HCT116 (cell line): ENCODE results near the gene TMEM178B. TPM values are rescaled to one million over a fixed set of nuclear protein-coding genes. Genes with fewer than 3 reads are reported as not detected.

Experiments used
- ATAC-seq: fragments of 200-7000 bp; cut with Tn5 transposase; 2 replicates; pipeline ENCODE4 v1.9.1; 2020; ENCODE audit warnings: mild to moderate bottlenecking, moderate library complexity
- BruUV-seq: library from RNA; stranded (reverse); fragments of 400-500 nt; replicated peaks from 2 replicates; lab custom pipeline; 2021; lab: Mats Ljungman, UMichigan
- CTCF ChIA-PET: fragments of 300-600 bp; sonication (Branson Sonifier 250); formaldehyde crosslinking; loops from one replicate; lab custom pipeline; 2021; ENCODE audit warnings: antibody characterized with exemption; lab: Charles Lee
- POLR2A ChIA-PET: fragments of 300-600, 350-600 bp; sonication (Branson Sonifier 250); formaldehyde crosslinking; loops from one replicate; lab custom pipeline; 2021; ENCODE audit warnings: antibody characterized with exemption; lab: Charles Lee
- RAD21 ChIA-PET, 2 experiments: fragments of 300-600 bp; sonication (Branson Sonifier 250); formaldehyde crosslinking; loops; one replicate each; lab custom pipeline; 2023; ENCODE audit warnings: low total read pairs in 2 of 2; ENCODE audit not compliant: uncharacterized antibody in 2 of 2, unreplicated experiment in 2 of 2, low non-redundant PET in 1 of 2; lab: Charles Lee
- DNase-seq: peaks from one replicate; pipeline ENCODE4 v3.0.0-alpha.2; 2010; ENCODE audit warnings: low read depth, low spot score
- H2AFZ ChIP-seq: fragments of 200-600 bp; shearing (Covaris generic), sonication (generic); 2 replicates; pipeline ENCODE4 v1.6.1; 2017; ENCODE audit warnings: low read depth, mixed run types, mixed read lengths, antibody characterized with exemption, low read length; ENCODE audit not compliant: poor library complexity, severe bottlenecking
- H3K27ac ChIP-seq: 2 replicates; pipeline ENCODE4 v1.5.1; 2012; ENCODE audit warnings: low read depth, low read length
- H3K27me3 ChIP-seq: fragments of 200-600 bp; sonication (generic); 2 replicates; pipeline ENCODE4 v1.6.1; 2016; ENCODE audit warnings: mixed run types, low read length, mixed read lengths; ENCODE audit not compliant: insufficient read depth
- H3K36me3 ChIP-seq, 2 experiments: fragments of 200-500 bp in 1 of 2; fragments of 200-600 bp in 1 of 2; sonication (Bioruptor generic) in 1 of 2; sonication (generic) in 1 of 2; 2 replicates each; pipeline versions ENCODE4 v1.5.1 to v1.6.1; 2014 to 2016; ENCODE audit warnings: low read length in 2 of 2, inconsistent platforms in 1 of 2, mixed read lengths in 1 of 2, mixed run types in 1 of 2; ENCODE audit not compliant: insufficient read depth in 2 of 2, control insufficient read depth in 1 of 2
- H3K4me1 ChIP-seq, 2 experiments: fragments of 200-600 bp in 1 of 2; sonication (generic) in 1 of 2; 2 replicates each; pipeline versions ENCODE4 v1.5.1 to v1.6.1; 2012 to 2017; ENCODE audit warnings: low read length in 2 of 2, inconsistent platforms in 1 of 2, mild to moderate bottlenecking in 1 of 2, mixed read lengths in 1 of 2, mixed run types in 1 of 2, moderate library complexity in 1 of 2; ENCODE audit not compliant: insufficient read depth in 2 of 2, control insufficient read depth in 1 of 2
- H3K4me2 ChIP-seq: fragments of 200-600 bp; sonication (generic); 2 replicates; pipeline ENCODE4 v1.6.1; 2017; ENCODE audit warnings: mixed run types, low read length, mixed read lengths
- H3K4me3 ChIP-seq, 2 experiments: fragments of 200-600 bp in 1 of 2; sonication (generic) in 1 of 2; replicated peaks in 1 of 2; 2 replicates each; pipeline ENCODE4 v1.5.1; 2011 to 2016; ENCODE audit warnings: low read length in 2 of 2, control low read depth in 1 of 2, low read depth in 1 of 2, mild to moderate bottlenecking in 1 of 2, mixed read lengths in 1 of 2, mixed run types in 1 of 2
- H3K79me2 ChIP-seq: fragments of 200-600 bp; sonication (generic); 2 replicates; pipeline ENCODE4 v1.6.1; 2017; ENCODE audit warnings: mild to moderate bottlenecking, mixed run types, low read length, moderate library complexity, mixed read lengths; ENCODE audit not compliant: insufficient read depth
- H3K9ac ChIP-seq: fragments of 200-600 bp; sonication (generic); 2 replicates; pipeline ENCODE4 v1.6.1; 2016; ENCODE audit warnings: low read length, mixed read lengths
- H3K9me2 ChIP-seq: fragments of 200-600 bp; sonication (generic), shearing (Covaris generic); 2 replicates; pipeline ENCODE4 v1.6.1; 2017; ENCODE audit warnings: mixed run types, mild to moderate bottlenecking, moderate library complexity; ENCODE audit not compliant: insufficient read depth
- H3K9me3 ChIP-seq, 2 experiments: fragments of 200-500 bp in 1 of 2; fragments of 200-600 bp in 1 of 2; sonication (Bioruptor generic) in 1 of 2; sonication (generic) in 1 of 2; 2 replicates each; pipeline ENCODE4 v1.6.1; 2014 to 2017; ENCODE audit warnings: low read length in 2 of 2, mixed read lengths in 2 of 2, inconsistent platforms in 1 of 2, low read depth in 1 of 2, mild to moderate bottlenecking in 1 of 2, mixed run types in 1 of 2, moderate library complexity in 1 of 2; ENCODE audit not compliant: control insufficient read depth in 1 of 2, insufficient read depth in 1 of 2
- H4K20me1 ChIP-seq: fragments of 200-600 bp; sonication (generic), shearing (Covaris generic); 2 replicates; pipeline ENCODE4 v1.6.1; 2017; ENCODE audit warnings: mixed run types, mild to moderate bottlenecking, moderate library complexity; ENCODE audit not compliant: insufficient read depth
- ATF3 ChIP-seq: IDR thresholded peaks from 2 replicates; pipeline ENCODE4 v1.6.1; 2012
- CEBPB ChIP-seq: IDR thresholded peaks from 2 replicates; pipeline ENCODE4 v1.6.1; 2012; ENCODE audit warnings: low read depth
- FOSL1 ChIP-seq: IDR thresholded peaks from 2 replicates; pipeline ENCODE4 v1.6.1; 2012; ENCODE audit warnings: low read depth
- JUND ChIP-seq: IDR thresholded peaks from 2 replicates; pipeline ENCODE4 v1.6.1; 2012
- MAX ChIP-seq: IDR thresholded peaks from 2 replicates; pipeline ENCODE4 v1.6.1; 2012
- POLR2A ChIP-seq: IDR thresholded peaks from 2 replicates; pipeline ENCODE4 v1.7.0; 2011; ENCODE audit warnings: borderline replicate concordance; ENCODE audit not compliant: insufficient read depth, insufficient read length; ENCODE audit errors: extremely low read depth
- POLR2AphosphoS5 ChIP-seq: IDR thresholded peaks from 2 replicates; pipeline ENCODE4 v1.6.1; 2011; ENCODE audit warnings: mild to moderate bottlenecking, low read depth, low read length, moderate library complexity
- RAD21 ChIP-seq: IDR thresholded peaks from 2 replicates; pipeline ENCODE4 v1.6.1; 2012; ENCODE audit warnings: low read depth, mild to moderate bottlenecking
- REST ChIP-seq: IDR thresholded peaks from 2 replicates; pipeline ENCODE4 v1.6.1; 2012; ENCODE audit warnings: low read depth
- SIN3A ChIP-seq: IDR thresholded peaks from 2 replicates; pipeline ENCODE4 v1.6.1; 2012; ENCODE audit warnings: low read depth
- SRF ChIP-seq: IDR thresholded peaks from 2 replicates; pipeline ENCODE4 v1.6.1; 2012; ENCODE audit warnings: low read depth
- TCF7L2 ChIP-seq: IDR thresholded peaks from 2 replicates; pipeline ENCODE4 v1.7.0; 2011; ENCODE audit warnings: borderline replicate concordance, inconsistent platforms; ENCODE audit not compliant: insufficient read depth, insufficient read length; ENCODE audit errors: extremely low read depth
- YY1 ChIP-seq: IDR thresholded peaks from 2 replicates; pipeline ENCODE4 v1.6.1; 2011; ENCODE audit warnings: low read length, low read depth, moderate library complexity, mild to moderate bottlenecking; ENCODE audit not compliant: insufficient replicate concordance; ENCODE audit errors: extremely low read depth
- ZFX ChIP-seq: fragments of 450-650 bp; IDR thresholded peaks from 2 replicates; pipeline ENCODE4 v1.6.1; 2017
- ZNF274 ChIP-seq: fragments of 200-500 bp; sonication (Bioruptor generic); IDR thresholded peaks from 2 replicates; pipeline ENCODE4 v1.6.1; 2014; ENCODE audit warnings: mild to moderate bottlenecking, low read depth, low read length, inconsistent platforms
- intact Hi-C: fragments of 100-400 bp; cut with micrococcal nuclease; formaldehyde crosslinking; loops from 2 replicates; pipeline ENCODE4 v1.10.0; 2022
- total RNA-seq: library from RNA; stranded (reverse); gene quantifications from one replicate; pipeline ENCODE4 v1.2.1, GENCODE V29; 2021; ENCODE audit not compliant: unreplicated experiment

The TMEM178B gene
- total RNA-seq, 1 experiment from 2014 or later, result 0.02 TPM

- ChIA-PET CTCF (no interaction called here), RAD21 (no interaction called here)
Measured at GRCh38 chr7:141294143-141294829, 220.4 kb downstream of the TMEM178B start.

More at GRCh38 chr7:141294143-141294829, 220.4 kb downstream of the TMEM178B start:
- TF ChIP-seq CEBPB (no peak), JUND (no peak), ZFX (no peak), REST (no peak), TCF7L2 (no peak), SRF (no peak), RAD21 (no peak), SIN3A (no peak), POLR2AphosphoS5 (no peak), ZNF274 (no peak), FOSL1 (no peak), ATF3 (no peak), POLR2A (no peak), YY1 (no peak), MAX (no peak)
- DNase-seq (no peak), ATAC-seq (no peak)
- Histone ChIP-seq H3K4me3 (no peak overlapping the region), H3K79me2 (no peaks in the 10 kb centered on the region), H4K20me1 (no peaks in the 10 kb centered on the region), H3K4me2 (no peak overlapping the region), H2AFZ (no peak overlapping the region), H3K4me1 (no peaks in the 10 kb centered on the region), H3K9me3 (no peaks in the 10 kb centered on the region), H3K36me3 (no peaks in the 10 kb centered on the region), H3K27ac (no peak overlapping the region), H3K9me2 (no peaks in the 10 kb centered on the region), H3K9ac (no peak overlapping the region), H3K27me3 (peaks cover 38% of the 10 kb centered on the region)
- no TSS peak for BruUV-seq
- POLR2A ChIA-PET, result no interaction called here
- intact Hi-C loops, result no loop called here
